Fibroblast of skin of back (primary cell): ENCODE results near the gene C1QTNF3.
A peak's percentile ranks its signal among the peaks of the same experiment; 100 is the strongest.
"Not testable (repeated sequence)": the region's sequence is repeated elsewhere in the genome, so short reads cannot be mapped to it uniquely, and the experiment has no call there.

Experiments
- DNase-seq: peaks from one replicate; pipeline ENCODE4 v3.0.0-alpha.2; 2013

The C1QTNF3 gene

DNA sequence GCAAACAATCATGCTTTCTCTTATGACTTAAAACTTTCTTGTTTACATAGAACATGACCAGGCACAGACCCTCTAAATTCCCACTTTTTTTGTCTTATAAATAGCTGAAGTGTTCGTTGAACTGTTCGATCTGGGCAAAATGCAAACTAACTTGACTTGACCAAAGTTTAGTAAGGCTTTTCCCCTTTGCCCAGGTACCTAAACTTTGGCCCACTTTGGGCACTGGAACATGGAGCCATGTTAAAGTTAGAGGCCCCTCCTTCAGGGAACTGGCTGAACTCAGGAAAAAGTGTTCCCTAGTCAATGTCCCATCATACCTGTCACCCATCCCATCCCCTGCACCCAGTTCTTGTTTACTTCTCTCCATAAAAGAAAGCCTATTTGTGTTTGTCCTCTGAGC lies 25.8 kb downstream of the C1QTNF3 start:
- DNase-seq, result no peak

DNA sequence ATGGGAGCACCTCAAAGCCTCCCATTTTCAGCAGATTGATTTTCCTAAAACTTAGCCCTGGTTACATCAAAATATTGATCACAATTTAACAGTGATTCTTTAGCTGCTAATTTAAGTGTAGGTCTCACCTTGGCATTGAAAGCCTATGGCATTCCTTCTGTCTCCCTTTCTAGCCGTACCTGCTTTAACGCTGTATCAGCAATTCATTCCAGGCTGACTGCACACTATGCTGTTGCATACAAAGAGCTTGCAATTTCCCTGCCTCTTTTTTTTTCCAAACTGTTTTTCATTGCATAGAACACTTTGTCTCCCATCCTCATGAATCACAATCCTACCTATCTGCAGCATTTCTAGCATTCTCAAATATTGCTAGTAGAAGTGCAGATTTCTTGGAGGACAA lies 26.3 kb downstream of the C1QTNF3 start:
- DNase-seq, result no peak

DNA sequence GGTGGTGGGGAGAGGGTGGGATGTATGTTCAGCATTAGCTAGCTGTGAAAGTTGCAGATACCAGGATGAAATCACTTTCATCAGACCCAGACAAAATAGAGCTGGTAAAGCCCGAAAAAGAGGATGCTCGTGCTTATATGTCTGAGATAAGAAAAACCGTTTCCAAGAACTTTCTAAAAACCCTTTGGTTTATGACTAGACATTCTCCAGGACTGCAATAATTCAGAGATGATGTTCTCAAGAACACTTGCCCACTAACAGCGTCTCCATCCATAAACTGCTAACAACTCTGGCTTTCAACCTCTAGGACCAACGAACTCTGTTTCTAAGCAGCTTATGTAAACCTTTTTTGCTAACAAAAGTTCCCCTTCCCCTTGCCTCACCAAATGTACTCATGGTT lies 26.8 kb downstream of the C1QTNF3 start:
- DNase-seq, result no peak

- DNase-seq, result no peak
Measured at GRCh38 chr5:34015120-34015822, 27.7 kb downstream of the C1QTNF3 start.

DNA sequence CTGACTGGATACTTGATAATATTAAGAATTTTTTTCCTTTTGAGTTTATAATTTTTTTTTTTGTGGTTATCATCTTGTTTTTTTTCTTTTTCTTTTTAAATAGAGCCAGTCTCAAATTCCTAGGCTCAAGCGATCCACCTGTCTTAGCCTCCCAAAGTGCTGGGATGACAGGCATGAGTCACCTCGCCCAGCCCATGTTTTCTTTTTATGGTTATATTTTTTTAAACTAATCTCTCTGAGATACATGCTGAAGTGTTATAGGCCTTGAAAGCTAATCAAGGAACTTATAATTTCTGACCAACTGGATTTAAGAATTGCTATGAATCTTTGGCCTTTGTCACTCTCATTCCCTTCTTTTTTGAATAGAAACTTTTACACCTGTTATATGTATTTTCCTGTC lies 28.4 kb downstream of the C1QTNF3 start:
- DNase-seq, result no peak

DNA sequence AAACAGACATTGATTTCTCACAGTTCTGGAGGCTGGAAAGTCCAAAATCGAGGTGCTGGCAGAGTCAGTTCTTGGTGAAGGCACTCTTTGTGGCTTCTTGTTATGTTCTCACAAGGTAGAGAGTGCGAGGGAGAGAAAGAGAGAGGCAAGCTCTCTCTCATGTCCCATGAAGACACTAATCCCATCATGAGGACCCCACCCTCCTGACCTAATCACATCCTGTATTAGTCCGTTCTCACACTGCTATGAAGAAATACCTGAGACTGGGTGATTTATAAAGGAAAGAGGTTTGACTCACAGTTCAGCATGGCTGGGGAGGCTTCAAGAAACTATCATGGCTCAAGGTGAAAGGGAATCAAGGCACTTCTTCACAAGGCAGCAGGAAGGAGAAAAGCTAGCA lies 29.5 kb downstream of the C1QTNF3 start:
- no peak for DNase-seq

GRCh38 chr5:34012791-34013190 lies 30.2 kb downstream of the C1QTNF3 start:
- DNase-seq, result peak; percentile 39

GRCh38 chr5:34011536-34011935 lies 31.5 kb downstream of the C1QTNF3 start:
- peak; percentile 15 for DNase-seq

DNA sequence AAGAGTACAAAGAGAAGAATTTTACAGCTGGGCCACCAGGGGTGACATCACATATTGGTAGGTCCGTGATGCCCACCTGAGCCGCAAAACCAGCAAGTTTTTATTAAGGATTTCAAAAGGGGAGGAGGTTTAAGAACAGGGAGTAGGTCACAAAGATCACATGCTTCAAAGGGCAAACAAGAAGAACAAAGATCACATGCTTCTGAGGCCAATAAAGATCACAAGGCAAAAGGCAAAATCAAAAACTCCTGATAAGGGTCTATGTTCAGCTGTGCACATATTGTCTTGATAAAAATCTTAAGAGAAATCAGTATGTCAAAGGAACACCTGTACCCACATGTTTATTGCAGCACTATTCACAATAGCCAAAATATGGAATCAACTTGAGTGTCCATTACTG lies 32.9 kb downstream of the C1QTNF3 start:
- DNase-seq, result not testable (repeated sequence)

DNA sequence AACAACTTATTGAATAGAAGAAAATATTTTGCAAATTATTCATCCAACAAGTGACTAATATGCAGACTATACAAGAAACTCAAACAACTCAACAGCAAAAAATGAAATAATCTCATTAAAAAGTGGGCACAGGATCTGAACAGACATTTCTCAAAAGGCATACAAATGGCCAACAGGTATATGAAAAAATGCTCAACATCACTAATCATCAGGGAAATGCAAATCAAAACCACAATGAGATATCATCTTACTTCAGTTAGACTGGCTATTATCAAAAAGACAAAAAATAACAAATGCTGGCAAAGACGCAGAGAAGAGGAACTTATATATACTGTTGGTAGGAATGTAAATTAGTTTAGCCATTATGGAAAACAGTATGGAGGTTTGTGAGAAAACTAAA lies 33.4 kb downstream of the C1QTNF3 start:
- no peak for DNase-seq

DNA sequence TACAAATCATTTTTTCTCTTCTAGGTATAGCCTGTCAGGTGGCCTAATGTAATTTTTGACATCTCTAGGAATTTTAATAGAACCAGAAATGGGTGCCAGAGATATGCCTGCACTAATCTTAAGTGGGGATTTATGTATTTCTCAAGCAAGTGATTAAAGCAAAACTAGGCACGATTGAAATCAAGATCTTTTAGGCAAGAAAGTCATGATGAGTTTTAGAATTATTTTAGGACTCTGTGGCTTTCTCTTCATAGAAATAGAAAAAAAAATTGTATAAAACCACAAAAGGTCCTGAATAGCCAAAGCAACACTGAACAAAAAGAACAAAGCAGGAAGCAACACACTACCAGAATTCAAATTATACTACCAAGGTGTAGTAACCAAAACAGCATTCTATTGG lies 34.2 kb downstream of the C1QTNF3 start:
- no peak for DNase-seq

DNA sequence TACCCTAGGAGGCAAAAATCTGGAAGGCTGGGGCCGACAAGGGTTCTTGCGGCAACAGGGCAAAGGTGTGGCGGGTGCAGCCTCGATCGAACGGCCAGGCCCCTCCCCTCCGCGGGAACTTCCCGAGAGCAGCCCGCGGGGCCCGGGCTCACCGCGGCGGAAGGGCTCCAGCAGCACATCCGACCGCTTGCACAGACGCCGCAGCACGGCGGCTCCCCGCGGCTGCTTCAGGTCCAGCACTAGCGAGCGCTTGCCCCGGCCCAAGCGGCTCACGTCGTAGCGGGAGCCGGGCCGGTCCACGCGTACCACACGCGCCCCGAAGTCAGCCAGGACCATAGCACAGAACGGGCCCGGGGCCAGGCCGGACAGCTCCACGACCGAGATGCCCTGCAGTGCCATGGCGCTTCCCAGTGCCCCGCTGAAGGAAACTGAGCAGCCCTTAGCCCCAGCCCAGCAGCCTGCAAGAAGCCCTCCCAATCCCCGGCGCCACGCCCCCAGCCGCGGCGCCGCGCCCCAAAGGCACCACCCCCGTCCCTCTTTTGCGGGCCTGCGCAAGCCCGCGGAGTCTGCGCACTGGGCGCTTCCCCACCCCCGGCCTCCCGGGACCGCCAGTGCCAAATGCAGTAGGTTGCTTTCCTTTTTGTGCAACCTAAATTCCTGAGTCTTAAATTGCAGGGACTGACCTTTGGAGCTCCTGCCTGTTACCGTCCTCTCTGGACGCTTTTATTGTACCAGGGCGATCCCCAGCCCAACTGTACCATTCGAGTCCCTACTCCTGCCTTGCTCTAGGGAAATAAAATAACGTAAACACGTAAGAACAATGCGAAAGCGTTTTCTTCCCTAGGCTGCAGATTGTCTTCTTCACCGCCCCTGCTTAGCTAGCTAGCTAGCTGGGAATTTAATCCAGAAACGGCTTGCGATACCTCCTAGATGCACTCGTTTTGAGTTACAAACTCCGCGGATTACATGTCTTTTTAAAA lies 35.1 kb downstream of the C1QTNF3 start, which contains the start of gene AMACR:
AMACR (minus strand) TSS at position 430 of the 980 bp plus-strand sequence; CDS start at position 399, 31 bp downstream.
- DNase-seq, result peak; percentile 93

- peak; percentile 12 for DNase-seq
Measured at GRCh38 chr5:34007201-34007620, 35.8 kb downstream of the C1QTNF3 start.

DNA sequence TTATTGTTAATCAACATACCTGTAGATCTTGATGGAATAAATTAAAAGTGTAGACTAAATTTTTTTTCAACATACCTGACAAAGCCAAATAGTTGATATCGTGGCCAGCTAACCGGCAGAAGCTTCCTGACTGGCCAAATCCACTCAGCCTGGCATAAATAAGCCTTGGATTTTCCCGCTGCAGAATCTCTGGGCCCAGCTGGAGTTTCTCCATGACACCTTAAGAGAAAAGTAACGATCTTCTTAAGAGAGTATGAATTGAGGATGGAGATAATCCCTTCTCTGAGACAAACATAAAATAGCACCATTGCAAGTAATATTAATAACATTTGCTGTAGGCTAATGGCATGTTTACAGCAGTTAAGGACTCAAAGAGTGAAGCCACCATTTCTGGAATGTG lies 37.3 kb downstream of the C1QTNF3 start:
- DNase-seq, result no peak

- no peak for DNase-seq
Measured at GRCh38 chr5:34005211-34005610, 37.8 kb downstream of the C1QTNF3 start.

DNA sequence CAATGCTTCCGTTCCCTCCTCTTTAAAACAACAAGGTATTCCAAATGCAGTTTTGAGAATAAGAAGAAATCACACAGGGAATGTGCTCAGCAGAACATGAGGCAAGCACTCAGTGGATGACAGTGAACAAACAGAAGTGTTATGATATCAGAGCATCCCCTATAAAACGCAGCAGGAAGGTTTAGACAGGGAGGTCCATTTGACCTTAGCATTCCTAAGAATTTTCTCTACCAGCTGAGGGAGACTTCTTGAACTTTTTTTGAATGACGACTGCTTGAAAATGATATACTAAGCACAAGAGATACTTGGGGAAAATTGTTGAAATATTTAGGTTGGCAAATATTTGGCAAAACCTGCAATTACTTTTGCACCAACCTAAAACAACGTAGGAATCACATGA lies 39.1 kb downstream of the C1QTNF3 start:
- no peak for DNase-seq

- no peak for DNase-seq
Measured at GRCh38 chr5:34002629-34003328, 40.2 kb downstream of the C1QTNF3 start.

GRCh38 chr5:34001241-34001841 lies 41.7 kb downstream of the C1QTNF3 start:
- no peak for DNase-seq

DNA sequence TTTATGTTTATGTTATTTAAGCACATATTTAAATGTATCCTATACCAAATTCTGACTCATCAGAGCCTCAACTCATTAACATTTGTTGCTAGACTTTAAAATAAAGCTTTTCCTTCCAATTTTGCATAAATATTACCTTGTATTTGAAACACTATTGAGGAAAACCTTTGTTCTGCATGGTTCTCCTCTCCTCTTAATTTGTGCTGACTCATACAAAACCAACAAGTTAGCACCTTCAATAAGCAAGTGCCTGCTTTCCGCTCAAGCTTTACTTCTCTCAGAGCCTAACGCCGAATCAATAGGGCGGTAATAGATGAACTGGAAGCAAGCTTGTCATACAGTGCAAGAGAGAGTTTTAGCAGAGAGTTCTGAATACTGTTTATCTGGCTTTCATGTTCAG lies 43.0 kb downstream of the C1QTNF3 start:
- DNase-seq, result no peak

DNA sequence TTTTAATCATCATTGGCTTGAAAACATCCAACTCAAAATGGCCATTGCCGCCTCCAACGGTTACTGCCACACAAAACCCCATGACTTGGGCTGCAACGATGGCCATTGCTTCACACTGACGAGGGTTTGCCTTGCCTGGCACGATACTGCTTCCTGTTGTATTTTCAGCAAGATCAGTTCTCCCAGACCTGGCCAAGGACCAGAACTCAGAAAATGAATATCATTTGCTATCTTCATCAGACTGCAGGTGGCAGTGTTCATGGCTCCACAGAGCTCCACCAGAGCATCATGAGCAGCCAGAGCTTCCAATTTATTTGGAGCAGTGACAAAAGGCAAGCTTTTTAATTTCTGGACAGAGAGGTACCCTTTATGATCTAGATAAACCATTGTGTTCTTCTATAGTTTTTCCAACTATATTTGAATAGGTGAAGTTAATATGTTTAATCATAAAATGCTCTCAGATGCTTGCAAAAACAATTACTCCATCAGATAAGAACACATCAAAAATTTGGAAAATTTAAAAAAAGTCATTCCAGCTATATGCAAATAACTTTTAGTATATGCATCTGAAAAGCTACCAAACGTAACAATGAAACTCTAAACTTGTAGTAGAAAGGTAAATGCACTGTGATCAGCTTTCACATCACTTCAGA lies 45.6 kb downstream of the C1QTNF3 start:
- DNase-seq, result peak; percentile 84

- DNase-seq, result no peak
Measured at GRCh38 chr5:33995865-33996264, 47.1 kb downstream of the C1QTNF3 start.

DNA sequence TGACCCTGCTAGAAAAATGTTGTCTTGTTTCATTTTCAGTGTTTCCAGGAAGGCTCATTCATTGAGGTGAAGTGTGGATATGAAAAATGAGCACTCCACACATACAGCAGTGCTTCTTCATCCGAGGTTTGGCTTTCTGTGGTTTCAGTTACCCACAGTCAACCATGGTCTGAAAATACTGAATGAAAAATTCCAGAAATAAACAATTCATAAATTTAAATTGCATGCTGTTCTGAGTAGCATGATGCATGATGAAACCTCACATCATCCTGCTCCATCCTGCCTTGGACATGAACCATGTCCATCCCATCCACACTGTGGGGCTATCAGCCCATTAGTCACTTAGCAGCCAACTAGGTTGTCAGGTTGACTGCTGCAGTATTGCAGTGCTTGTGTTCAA lies 48.2 kb downstream of the C1QTNF3 start:
- peak; percentile 74 for DNase-seq
